ENCODE measurements around the gene TMEM141.

DNA sequence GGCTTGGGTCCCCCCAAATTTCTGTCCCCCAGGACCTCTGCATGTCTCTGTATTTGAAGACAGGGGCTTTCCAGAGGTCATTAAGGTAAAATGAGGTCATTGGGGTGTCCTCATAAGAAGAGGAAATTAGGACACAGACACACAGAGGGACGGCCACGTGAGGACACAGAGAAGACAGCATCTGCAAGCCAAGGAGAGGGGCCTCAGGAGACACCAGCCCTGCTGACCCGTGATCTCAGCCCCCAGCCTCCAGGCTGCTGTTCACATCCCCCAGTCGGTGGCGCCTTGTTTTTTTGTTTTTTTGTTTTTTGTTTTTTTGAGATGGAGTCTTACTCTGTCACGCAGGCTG, 3.8 kb downstream of the TMEM141 start:
- TF ChIP-seq POLR2A (IDR thresholded peaks at IDR 0.05; ENCODE audit: low read depth, low read length) (no peak), POLR2AphosphoS5 (IDR thresholded peaks at IDR 0.05; ENCODE audit: low read depth, low read length) (no peak), SPI1 (IDR thresholded peaks at IDR 0.05; ENCODE audit: low read depth, low read length) (no peak)
